ENCODE data around the gene TMC4.
"Not testable (repeated sequence)": the region's sequence is repeated elsewhere in the genome, so short reads cannot be mapped to it uniquely, and the experiment has no call there.

TMC4 gene

GRCh38 chr19:54201980-54202379, 29.0 kb upstream of the TMC4 start:
- ChIA-PET POLR2A (interaction anchor here (2.9 to 3.8 kb wide), 2 partner anchors 11 to 65 kb away, joined by 18 to 102 read pairs; partner anchors contain the start of genes CNOT3, MBOAT7 and TSEN34), CTCF (interaction anchor here (1.0 to 3.0 kb wide), 2 partner anchors 13 to 30 kb away, joined by 3 to 7 read pairs; no protein-coding TSS in a partner anchor)
- no peak for TF ChIP-seq CTCF (IDR thresholded peaks at IDR 0.05; ENCODE audit: control extremely low read depth, extremely low read depth, low read depth, missing control alignments)

GRCh38 chr19:54201172-54201701, 28.3 kb upstream of the TMC4 start:
- ChIA-PET CTCF (interaction anchor here (3.0 kb wide), 1 partner anchor 31 kb away, joined by 7 read pairs; no protein-coding TSS in a partner anchor), POLR2A (interaction anchor here (0.9 to 3.8 kb wide), 4 partner anchors 10 to 64 kb away, joined by 3 to 102 read pairs (median 14); partner anchors contain the start of genes CNOT3, MBOAT7 and TSEN34)
- no peak for TF ChIP-seq CTCF (IDR thresholded peaks at IDR 0.05; ENCODE audit: control extremely low read depth, extremely low read depth, low read depth, missing control alignments)
- DNase-seq (ENCODE audit: extremely low spot score): no peak

More at GRCh38 chr19:54201980-54202379, 29.0 kb upstream of the TMC4 start:
- no peak for DNase-seq (ENCODE audit: extremely low spot score)

GRCh38 chr19:54199401-54199800, 26.4 kb upstream of the TMC4 start:
- ChIA-PET CTCF (interaction anchor here (1.5 to 1.8 kb wide), 3 partner anchors 10 to 30 kb away, joined by 3 to 6 read pairs (median 4); partner anchors contain the start of gene MBOAT7), POLR2A (no interaction called here)
- TF ChIP-seq CTCF (IDR thresholded peaks at IDR 0.05; ENCODE audit: control extremely low read depth, extremely low read depth, low read depth, missing control alignments): no peak
- DNase-seq (ENCODE audit: extremely low spot score): no peak

GRCh38 chr19:54197121-54197520, 24.2 kb upstream of the TMC4 start:
- TF ChIP-seq CTCF (IDR thresholded peaks at IDR 0.05; ENCODE audit: control extremely low read depth, extremely low read depth, low read depth, missing control alignments): no peak
- POLR2A ChIA-PET: no interaction called here
- CTCF ChIA-PET: interaction anchor here (1.2 kb wide), 1 partner anchor 11 kb away, joined by 3 read pairs; no protein-coding TSS in a partner anchor
- DNase-seq (ENCODE audit: extremely low spot score): no peak

- TF ChIP-seq CTCF (IDR thresholded peaks at IDR 0.05; ENCODE audit: control extremely low read depth, extremely low read depth, low read depth, missing control alignments): no peak
- ChIA-PET POLR2A (no interaction called here), CTCF (interaction anchor here (1.2 kb wide), 1 partner anchor 11 kb away, joined by 3 read pairs; no protein-coding TSS in a partner anchor)
- no peak for DNase-seq (ENCODE audit: extremely low spot score)
Measured at GRCh38 chr19:54196536-54196935, 23.6 kb upstream of the TMC4 start.

GRCh38 chr19:54194463-54194862, 21.5 kb upstream of the TMC4 start:
- POLR2A ChIA-PET: not testable (repeated sequence)

GRCh38 chr19:54193011-54193410, 20.1 kb upstream of the TMC4 start:
- POLR2A ChIA-PET: interaction anchor here (2.7 to 4.4 kb wide), 2 partner anchors 9 to 15 kb away, joined by 11 to 102 read pairs; partner anchors contain the start of gene RPS9
- TF ChIP-seq CTCF (IDR thresholded peaks at IDR 0.05; ENCODE audit: control extremely low read depth, extremely low read depth, low read depth, missing control alignments): no peak
- CTCF ChIA-PET: no interaction called here
- DNase-seq (ENCODE audit: extremely low spot score): no peak

More at GRCh38 chr19:54194463-54194862, 21.5 kb upstream of the TMC4 start:
- DNase-seq (ENCODE audit: extremely low spot score); CTCF ChIA-PET: not testable (repeated sequence)
